HEK293T (cell line): Measurements from ENCODE around the gene MTX1.

Source experiments
- BHLHE40 ChIP-seq: fragments of 450-650 bp; IDR thresholded peaks from 2 replicates; pipeline ENCODE4 v1.6.1; 2016; ENCODE audit warnings: mild to moderate bottlenecking, moderate library complexity, borderline replicate concordance
- HDGF ChIP-seq: fragments of 450-650 bp; IDR thresholded peaks from 2 replicates; pipeline ENCODE4 v1.6.1; 2017; ENCODE audit warnings: antibody characterized with exemption, borderline replicate concordance
- L3MBTL2 ChIP-seq: fragments of 450-650 bp; conservative IDR thresholded peaks from 2 replicates; pipeline ENCODE4 v1.6.1; 2016; ENCODE audit warnings: mild to moderate bottlenecking
- NFRKB ChIP-seq: fragments of 450-650 bp; IDR thresholded peaks from 2 replicates; pipeline ENCODE4 v1.6.1; 2016; ENCODE audit warnings: mild to moderate bottlenecking, moderate library complexity
- SP1 ChIP-seq: fragments of 450-650 bp; IDR thresholded peaks from 2 replicates; pipeline ENCODE4 v1.6.1; 2017

GRCh38 chr1:155205035-155205434 lies 3.5 kb upstream of the MTX1 start:
- TF ChIP-seq SP1: no peak
- TF ChIP-seq NFRKB: no peak
- TF ChIP-seq HDGF: no peak
- TF ChIP-seq BHLHE40: no peak
- no peak for TF ChIP-seq L3MBTL2
